Astrocyte of the cerebellum (primary cell): ENCODE results near the gene CCL8.

Source experiments
- DNase-seq: peaks from one replicate; pipeline ENCODE4 v3.0.0-alpha.2; 2011; ENCODE audit warnings: low read depth
- H3K4me3 ChIP-seq: 2 replicates; pipeline ENCODE4 v1.5.1; 2011; ENCODE audit warnings: mild to moderate bottlenecking, low read depth, low read length, moderate library complexity
- in situ Hi-C: cut with HindIII; loops from 2 replicates; pipeline ENCODE4 v1.10.0; 2017; ENCODE audit warnings: low sequenced_read_pairs
- TF ChIP-seq, protein P1 (sequence below): IDR thresholded peaks from 2 replicates; pipeline ENCODE4 v1.5.1; 2012; ENCODE audit warnings: low read length, low read depth, moderate library complexity, mild to moderate bottlenecking; ENCODE audit errors: missing control alignments

The CCL8 gene

DNA sequence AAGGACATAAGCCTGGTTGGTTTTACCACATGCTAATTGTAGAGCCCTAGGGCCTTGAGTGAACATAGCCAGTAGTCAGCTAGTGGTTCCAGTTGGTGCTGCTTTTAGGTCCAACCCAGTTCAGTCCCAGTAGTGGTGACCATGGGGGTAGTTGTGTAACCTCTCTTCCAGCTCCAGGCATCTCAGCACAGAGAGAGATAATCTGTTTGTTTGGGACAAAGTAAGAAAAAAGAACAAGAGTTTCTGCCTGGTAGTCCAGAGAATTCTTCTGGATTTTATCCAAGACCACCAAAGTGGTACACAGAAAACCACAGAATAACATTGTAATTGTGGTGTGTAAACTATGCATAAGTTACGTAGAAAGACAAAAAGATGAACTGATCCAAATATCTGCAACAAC lies 31.9 kb downstream of the CCL8 start:
- no peak for DNase-seq
- in situ Hi-C loops: loop anchor here (25.0 kb wide), 1 partner anchor 164 kb away; no protein-coding TSS in a partner anchor
- H3K4me3 ChIP-seq: no peak overlapping the region
- TF ChIP-seq, protein P1, sequence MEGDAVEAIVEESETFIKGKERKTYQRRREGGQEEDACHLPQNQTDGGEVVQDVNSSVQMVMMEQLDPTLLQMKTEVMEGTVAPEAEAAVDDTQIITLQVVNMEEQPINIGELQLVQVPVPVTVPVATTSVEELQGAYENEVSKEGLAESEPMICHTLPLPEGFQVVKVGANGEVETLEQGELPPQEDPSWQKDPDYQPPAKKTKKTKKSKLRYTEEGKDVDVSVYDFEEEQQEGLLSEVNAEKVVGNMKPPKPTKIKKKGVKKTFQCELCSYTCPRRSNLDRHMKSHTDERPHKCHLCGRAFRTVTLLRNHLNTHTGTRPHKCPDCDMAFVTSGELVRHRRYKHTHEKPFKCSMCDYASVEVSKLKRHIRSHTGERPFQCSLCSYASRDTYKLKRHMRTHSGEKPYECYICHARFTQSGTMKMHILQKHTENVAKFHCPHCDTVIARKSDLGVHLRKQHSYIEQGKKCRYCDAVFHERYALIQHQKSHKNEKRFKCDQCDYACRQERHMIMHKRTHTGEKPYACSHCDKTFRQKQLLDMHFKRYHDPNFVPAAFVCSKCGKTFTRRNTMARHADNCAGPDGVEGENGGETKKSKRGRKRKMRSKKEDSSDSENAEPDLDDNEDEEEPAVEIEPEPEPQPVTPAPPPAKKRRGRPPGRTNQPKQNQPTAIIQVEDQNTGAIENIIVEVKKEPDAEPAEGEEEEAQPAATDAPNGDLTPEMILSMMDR: no peak

DNA sequence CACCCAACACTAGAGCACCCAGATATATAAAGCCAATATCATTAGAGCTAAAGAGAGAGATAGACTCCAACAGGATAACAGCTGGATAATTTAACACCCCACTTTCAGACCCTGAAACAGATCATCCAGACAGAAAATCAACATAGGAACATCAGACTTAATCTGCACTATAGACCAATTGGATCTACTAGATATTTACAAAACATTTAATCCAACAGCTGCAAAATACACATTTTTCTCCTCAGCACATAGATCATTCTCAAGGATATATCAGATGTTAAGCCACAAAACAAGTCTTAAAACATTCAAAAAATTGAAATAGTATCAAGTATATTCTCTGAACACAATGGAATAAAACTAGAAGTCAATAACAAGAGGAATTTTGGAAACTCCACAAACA lies 33.0 kb downstream of the CCL8 start:
- TF ChIP-seq, protein P1: no peak
- in situ Hi-C loops: loop anchor here (25.0 kb wide), 1 partner anchor 165 kb away; no protein-coding TSS in a partner anchor
- DNase-seq: no peak
- H3K4me3 ChIP-seq: no peak overlapping the region

DNA sequence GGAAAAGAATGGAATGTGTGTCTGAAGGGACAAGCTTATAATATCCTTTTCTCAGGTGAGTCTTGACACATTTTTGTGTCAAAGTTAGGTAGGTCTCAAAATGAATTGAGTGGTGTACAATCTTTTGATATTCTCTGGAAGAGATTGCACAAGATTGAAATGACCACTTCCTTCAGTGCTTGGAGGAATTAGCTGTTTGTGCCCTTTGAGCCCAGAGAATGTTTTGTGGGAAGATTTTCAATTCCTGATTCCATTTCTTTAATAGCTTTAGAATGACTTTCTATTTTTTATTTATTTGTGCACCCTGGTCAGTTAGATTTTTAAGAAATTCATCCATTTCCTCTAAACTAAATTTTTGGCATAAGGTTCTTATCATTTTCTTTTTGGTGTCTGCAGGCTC lies 35.4 kb downstream of the CCL8 start:
- TF ChIP-seq, protein P1: no peak
- H3K4me3 ChIP-seq: no peak overlapping the region
- in situ Hi-C loops: loop anchor here (5.0 to 25.0 kb wide), 2 partner anchors 32 to 167 kb away; no protein-coding TSS in a partner anchor
- no peak for DNase-seq

DNA sequence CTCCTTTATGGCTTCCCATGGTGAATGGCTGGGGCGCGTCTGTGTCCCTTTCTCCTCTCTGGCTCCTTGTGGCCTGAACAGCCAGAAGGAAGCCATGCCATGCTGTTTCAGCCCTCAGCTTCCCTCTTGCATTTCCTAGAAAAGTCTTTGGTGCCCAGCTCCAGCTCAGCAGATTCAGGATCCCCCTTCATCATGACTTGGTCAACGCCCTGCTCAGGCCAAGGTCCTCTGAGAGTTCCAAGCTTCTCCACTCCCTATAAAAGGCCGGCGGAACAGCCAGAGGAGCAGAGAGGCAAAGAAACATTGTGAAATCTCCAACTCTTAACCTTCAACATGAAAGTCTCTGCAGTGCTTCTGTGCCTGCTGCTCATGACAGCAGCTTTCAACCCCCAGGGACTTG lies 37.0 kb downstream of the CCL8 start, which contains the start of gene CCL13:
Gene CCL13, plus strand, starts transcription at position 287 of the 400 bp plus-strand sequence. Its CDS starts 47 bp downstream, at position 334.
- in situ Hi-C loops: loop anchor here (5.0 to 25.0 kb wide), 2 partner anchors 34 to 169 kb away; no protein-coding TSS in a partner anchor
- TF ChIP-seq, protein P1: no peak
- DNase-seq: no peak
- no peak within 1 kb of the TSS for H3K4me3 ChIP-seq

DNA sequence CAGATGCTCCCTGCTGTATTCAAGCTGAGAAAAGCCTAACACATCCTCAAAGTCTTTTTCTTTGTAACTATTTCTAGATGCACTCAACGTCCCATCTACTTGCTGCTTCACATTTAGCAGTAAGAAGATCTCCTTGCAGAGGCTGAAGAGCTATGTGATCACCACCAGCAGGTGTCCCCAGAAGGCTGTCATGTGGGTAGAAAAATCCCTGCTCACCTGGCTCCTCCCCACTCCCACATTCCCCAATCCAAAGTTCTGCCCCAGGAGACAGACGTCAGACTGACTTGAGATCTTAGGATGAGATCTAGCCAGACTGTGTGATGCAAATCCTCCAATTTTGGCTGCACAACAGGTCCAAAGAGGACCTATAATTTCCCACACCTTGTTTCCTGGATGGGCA lies 38.2 kb downstream of the CCL8 start:
- TF ChIP-seq, protein P1: no peak

DNA sequence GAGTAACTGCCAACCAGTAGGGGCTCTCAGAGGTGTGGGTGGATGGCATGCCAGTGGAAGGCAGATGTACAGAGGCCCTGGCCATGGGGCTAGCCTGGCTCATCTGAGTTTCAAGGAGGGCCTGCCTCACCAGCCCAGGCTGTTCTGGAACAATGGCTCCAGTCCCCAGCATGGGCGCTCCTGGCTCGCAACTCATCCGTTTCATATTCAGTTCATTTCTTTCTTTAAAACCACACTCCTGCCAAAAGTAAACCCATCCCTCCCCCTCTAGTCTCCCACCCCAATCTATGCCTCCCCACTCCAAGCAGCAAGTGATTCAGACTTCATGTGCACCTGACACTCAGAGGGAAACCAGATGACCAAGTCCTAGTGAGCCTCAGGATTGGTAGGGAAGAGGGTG lies 39.4 kb downstream of the CCL8 start:
- no peak for DNase-seq
- in situ Hi-C loops: loop anchor here (5.0 to 25.0 kb wide), 2 partner anchors 36 to 171 kb away; no protein-coding TSS in a partner anchor
- H3K4me3 ChIP-seq: no peak overlapping the region
- TF ChIP-seq, protein P1: no peak

More for the DNA sequence above, 38.2 kb downstream of the CCL8 start:
- H3K4me3 ChIP-seq: no peak overlapping the region
- in situ Hi-C loops: loop anchor here (5.0 to 25.0 kb wide), 2 partner anchors 35 to 170 kb away; no protein-coding TSS in a partner anchor
- no peak for DNase-seq
